H1 (cell line): ENCODE results near the gene FAM83F. TPM values are rescaled to one million over a fixed set of nuclear protein-coding genes. Genes with fewer than 3 reads are reported as not detected.

Experiments
- CTCF ChIA-PET: fragments of 300-600 bp; sonication (Branson Sonifier 250); formaldehyde crosslinking; loops from one replicate; lab custom pipeline; 2021; ENCODE audit not compliant: partially characterized antibody; lab: Charles Lee
- POLR2A ChIA-PET: fragments of 300-600 bp; sonication (Branson Sonifier 250); formaldehyde crosslinking; loops from one replicate; lab custom pipeline; 2021; ENCODE audit warnings: inconsistent platforms; ENCODE audit not compliant: partially characterized antibody; lab: Charles Lee
- DNase-seq, 2 experiments: peaks; one replicate each; pipeline versions ENCODE4 v3.0.0 to v3.0.0-alpha.2; 2010 to 2022; ENCODE audit warnings: low spot score in 2 of 2, low read depth in 1 of 2, mixed read lengths in 1 of 2
- FAIRE-seq: peaks from 2 replicates; lab custom pipeline; 2011; peaks lifted over from hg19 to GRCh38; lab: Jason Lieb, UNC
- H2AFZ ChIP-seq: 2 replicates; pipeline ENCODE4 v1.8.1; 2012; ENCODE audit warnings: low read length, inconsistent platforms
- H2AK5ac ChIP-seq: 2 replicates; pipeline ENCODE4 v1.6.1; 2013; ENCODE audit warnings: low read depth, low read length
- H2BK120ac ChIP-seq: replicated peaks from 2 replicates; pipeline ENCODE3; 2013; ENCODE audit warnings: low read depth, low read length, inconsistent platforms
- H2BK12ac ChIP-seq: 2 replicates; pipeline ENCODE4 v1.6.1; 2013; ENCODE audit warnings: low read depth, low read length
- H2BK15ac ChIP-seq: 2 replicates; pipeline ENCODE4 v1.6.1; 2013; ENCODE audit warnings: low read length
- H2BK20ac ChIP-seq: 2 replicates; pipeline ENCODE4 v1.6.1; 2013; ENCODE audit warnings: low read length
- H2BK5ac ChIP-seq: 2 replicates; pipeline ENCODE4 v1.6.1; 2013; ENCODE audit warnings: low read depth, low read length
- H3K14ac ChIP-seq: 2 replicates; pipeline ENCODE4 v1.6.1; 2013; ENCODE audit warnings: inconsistent platforms; ENCODE audit not compliant: insufficient read length
- H3K18ac ChIP-seq: 2 replicates; pipeline ENCODE4 v1.6.1; 2013; ENCODE audit warnings: low read length; ENCODE audit errors: extremely low read depth
- H3K23ac ChIP-seq: 2 replicates; pipeline ENCODE4 v1.6.1; 2013; ENCODE audit warnings: inconsistent platforms; ENCODE audit not compliant: insufficient read length
- H3K23me2 ChIP-seq: 2 replicates; pipeline ENCODE4 v1.6.1; 2013; ENCODE audit warnings: low read depth, low read length
- H3K27ac ChIP-seq: 2 replicates; pipeline ENCODE4 v1.6.1; 2011; ENCODE audit warnings: low read depth, low read length, inconsistent platforms
- H3K27me3 ChIP-seq, 4 experiments: replicated peaks in 1 of 4; 1 replicate in 1 of 4; 2 replicates in 3 of 4; pipeline versions ENCODE4 v1.6.1 to v1.8.1; 2011 to 2013; ENCODE audit warnings: low read length in 3 of 4, mild to moderate bottlenecking in 3 of 4, inconsistent platforms in 2 of 4, mixed read lengths in 2 of 4, moderate library complexity in 1 of 4; ENCODE audit not compliant: control insufficient read depth in 3 of 4, insufficient read depth in 3 of 4; ENCODE audit errors: extremely low read depth in 1 of 4
- H3K36me3 ChIP-seq, 4 experiments: 2 replicates each; pipeline versions ENCODE4 v1.6.1 to v1.8.1; 2011 to 2013; ENCODE audit warnings: mild to moderate bottlenecking in 4 of 4, low read length in 3 of 4, moderate library complexity in 2 of 4, control low read depth in 1 of 4, inconsistent platforms in 1 of 4; ENCODE audit not compliant: insufficient read depth in 4 of 4, control insufficient read depth in 2 of 4
- H3K4ac ChIP-seq: replicated peaks from 2 replicates; pipeline ENCODE3; 2013; ENCODE audit warnings: low read length, low read depth, mixed read lengths, inconsistent platforms; ENCODE audit not compliant: insufficient read length
- H3K4me1 ChIP-seq, 4 experiments: replicated peaks in 1 of 4; 1 replicate in 1 of 4; 2 replicates in 3 of 4; pipeline versions ENCODE4 v1.6.1 to v1.8.1; 2011 to 2013; ENCODE audit warnings: low read length in 3 of 4, inconsistent platforms in 2 of 4, mixed read lengths in 1 of 4; ENCODE audit not compliant: insufficient read depth in 4 of 4, control insufficient read depth in 3 of 4
- H3K4me2 ChIP-seq, 2 experiments: 2 replicates each; pipeline versions ENCODE4 v1.6.1 to v1.8.1; 2011 to 2013; ENCODE audit warnings: low read depth in 2 of 2, low read length in 2 of 2, control low read depth in 1 of 2, inconsistent platforms in 1 of 2, mild to moderate bottlenecking in 1 of 2; ENCODE audit not compliant: insufficient read depth in 1 of 2
- H3K4me3 ChIP-seq, 4 experiments: fragments of 200-600, 300-600 bp in 1 of 4; sonication (generic), shearing (Covaris generic), sonication (Bioruptor Twin) in 1 of 4; 2 replicates each; pipeline versions ENCODE4 v1.5.1 to v1.8.1; 2011 to 2016; ENCODE audit warnings: low read length in 4 of 4, low read depth in 3 of 4, control low read depth in 2 of 4, inconsistent platforms in 2 of 4, mild to moderate bottlenecking in 2 of 4, mixed read lengths in 1 of 4, moderate library complexity in 1 of 4; ENCODE audit not compliant: insufficient read depth in 2 of 4; ENCODE audit errors: extremely low read depth in 1 of 4
- H3K56ac ChIP-seq: replicated peaks from 2 replicates; pipeline ENCODE3; 2013; ENCODE audit warnings: low read depth, mild to moderate bottlenecking, mixed read lengths, low read length, inconsistent platforms; ENCODE audit not compliant: insufficient read length
- H3K79me1 ChIP-seq: 2 replicates; pipeline ENCODE4 v1.6.1; 2013; ENCODE audit warnings: low read depth, low read length, control low read depth
- H3K79me2 ChIP-seq, 2 experiments: 2 replicates each; pipeline versions ENCODE4 v1.6.1 to v1.8.1; 2012 to 2013; ENCODE audit warnings: low read length in 2 of 2, mild to moderate bottlenecking in 2 of 2, inconsistent platforms in 1 of 2; ENCODE audit not compliant: insufficient read depth in 2 of 2, control insufficient read depth in 1 of 2
- H3K9ac ChIP-seq, 4 experiments: replicated peaks in 1 of 4; 1 replicate in 1 of 4; 2 replicates in 3 of 4; pipeline versions ENCODE4 v1.6.1 to v1.8.1; 2011 to 2013; ENCODE audit warnings: low read depth in 3 of 4, low read length in 3 of 4, control low read depth in 2 of 4, mild to moderate bottlenecking in 2 of 4, moderate library complexity in 2 of 4, inconsistent platforms in 1 of 4; ENCODE audit errors: extremely low read depth in 1 of 4
- H3K9me3 ChIP-seq, 2 experiments: 2 replicates each; pipeline versions ENCODE4 v1.6.1 to v1.8.1; 2012 to 2013; ENCODE audit warnings: mild to moderate bottlenecking in 2 of 2, moderate library complexity in 2 of 2, control low read depth in 1 of 2, inconsistent platforms in 1 of 2, low read depth in 1 of 2, low read length in 1 of 2, mixed read lengths in 1 of 2; ENCODE audit not compliant: insufficient read depth in 2 of 2
- H4K20me1 ChIP-seq, 2 experiments: replicated peaks in 1 of 2; 2 replicates each; pipeline versions ENCODE3 to v1.8.1; 2011 to 2013; ENCODE audit warnings: inconsistent platforms in 2 of 2, low read length in 2 of 2, mild to moderate bottlenecking in 1 of 2; ENCODE audit not compliant: insufficient read depth in 2 of 2, control insufficient read depth in 1 of 2
- H4K5ac ChIP-seq: 2 replicates; pipeline ENCODE4 v1.6.1; 2013; ENCODE audit warnings: low read length, low read depth, mixed read lengths, inconsistent platforms; ENCODE audit not compliant: insufficient read length
- H4K8ac ChIP-seq: 2 replicates; pipeline ENCODE4 v1.8.0; 2013; ENCODE audit warnings: mild to moderate bottlenecking, moderate library complexity, low read length, inconsistent platforms; ENCODE audit not compliant: insufficient read depth; ENCODE audit errors: extremely low read depth
- H4K91ac ChIP-seq: replicated peaks from 2 replicates; pipeline ENCODE3; 2013; ENCODE audit warnings: low read length, mixed read lengths, inconsistent platforms; ENCODE audit not compliant: insufficient read length
- CBX5 ChIP-seq: fragments of 300-800, 300-1000 bp; sonication (generic); IDR thresholded peaks from 2 replicates; pipeline ENCODE4 v1.7.1; 2016; ENCODE audit warnings: antibody characterized with exemption, low read length, low read depth
- CBX8 ChIP-seq: fragments of 300-800, 300-1000 bp; sonication (generic); IDR thresholded peaks from 2 replicates; pipeline ENCODE4 v1.7.1; 2016; ENCODE audit warnings: low read depth, low read length, borderline replicate concordance
- CEBPB ChIP-seq: IDR thresholded peaks from 2 replicates; pipeline ENCODE4 v1.6.1; 2012; ENCODE audit warnings: low read depth, low read length
- CHD2 ChIP-seq: IDR thresholded peaks from 2 replicates; pipeline ENCODE4 v1.6.1; 2012; ENCODE audit warnings: low read length, improper control_type of control experiment
- JUND ChIP-seq: IDR thresholded peaks from 2 replicates; pipeline ENCODE4 v1.6.1; 2011; ENCODE audit warnings: mild to moderate bottlenecking, improper control_type of control experiment, low read length
- KDM5A ChIP-seq: fragments of 200-600 bp; IDR thresholded peaks from 2 replicates; pipeline ENCODE4 v1.7.1; 2012; ENCODE audit warnings: mild to moderate bottlenecking, low read length, inconsistent platforms, mixed read lengths
- MAFK ChIP-seq: IDR thresholded peaks from 2 replicates; pipeline ENCODE4 v1.6.1; 2012; ENCODE audit warnings: low read depth, mild to moderate bottlenecking, improper control_type of control experiment, low read length
- POU5F1 ChIP-seq: IDR thresholded peaks from 2 replicates; pipeline ENCODE4 v1.6.1; 2011; ENCODE audit warnings: low read depth, mild to moderate bottlenecking, low read length, moderate library complexity
- RAD21 ChIP-seq, 2 experiments: IDR thresholded peaks in 1 of 2; conservative IDR thresholded peaks in 1 of 2; 2 replicates each; pipeline ENCODE4 v1.6.1; 2011; ENCODE audit warnings: low read depth in 2 of 2, low read length in 2 of 2, improper control_type of control experiment in 1 of 2, inconsistent platforms in 1 of 2, mild to moderate bottlenecking in 1 of 2, moderate library complexity in 1 of 2
- SIRT6 ChIP-seq: IDR thresholded peaks from one replicate; pipeline ENCODE4 v1.7.1; 2012; ENCODE audit warnings: low read length, inconsistent platforms
- SIX5 ChIP-seq: IDR thresholded peaks from 2 replicates; pipeline ENCODE4 v1.6.1; 2011; ENCODE audit warnings: mild to moderate bottlenecking, low read depth, low read length
- SP1 ChIP-seq: IDR thresholded peaks from 2 replicates; pipeline ENCODE4 v1.6.1; 2011; ENCODE audit warnings: low read depth, low read length
- SP2 ChIP-seq: IDR thresholded peaks from 2 replicates; pipeline ENCODE4 v1.6.1; 2012; ENCODE audit warnings: mild to moderate bottlenecking, low read length, inconsistent platforms
- SP4 ChIP-seq: IDR thresholded peaks from 2 replicates; pipeline ENCODE4 v1.6.1; 2012; ENCODE audit warnings: low read length, inconsistent platforms
- WGBS, 2 experiments: shearing (Covaris generic) in 1 of 2; methylation state at CpG; one replicate each; pipeline versions ENCODE4 v1.1.6 to v1.1.7; 2013 to 2015; ENCODE audit warnings: low lambda C conversion rate in 2 of 2, mixed read lengths in 2 of 2, inconsistent platforms in 1 of 2, low coverage in 1 of 2, missing lambda C conversion rate in 1 of 2; ENCODE audit not compliant: insufficient replicate concordance in 2 of 2, insufficient coverage in 1 of 2, insufficient read length in 1 of 2; ENCODE audit errors: extremely low coverage in 1 of 2, missing lambda C conversion rate in 1 of 2; 5-methylcytosine and 5-hydroxymethylcytosine counted together
- polyA plus RNA-seq, 7 experiments: library from polyadenylated mRNA; depleted of rRNA in 3 of 7; stranded (reverse) in 5 of 7; unstranded in 2 of 7; fragments of >200 nt in 5 of 7; fragments of 200-250 nt in 2 of 7; gene quantifications; 1 replicate in 5 of 7; 2 replicates in 1 of 7; 4 replicates in 1 of 7; pipeline versions ENCODE4 v1.2.1 to v1.2.3, GENCODE V29; 2011 to 2013; ENCODE audit warnings: missing spikeins in 2 of 7, mixed read lengths in 2 of 7
- total RNA-seq: library from RNA; stranded (reverse); fragmentation: NEBNext Ultra II Directional; extraction: Animal tissue kit (Norgen Biotek cat#: 25700); gene quantifications from 2 replicates; pipeline ENCODE4 v1.2.1, GENCODE V29; 2021
- TF ChIP-seq, protein P1 (sequence below): IDR thresholded peaks from 2 replicates; pipeline ENCODE4 v1.6.1; 2011; ENCODE audit warnings: low read length, improper control_type of control experiment

The FAM83F gene
- total and polyA plus RNA-seq, 2 of the 8 experiments (the other 6 are each of a cell fraction or from before 2014, with no cell fraction given) = 8.6 to 18.9 TPM

DNA sequence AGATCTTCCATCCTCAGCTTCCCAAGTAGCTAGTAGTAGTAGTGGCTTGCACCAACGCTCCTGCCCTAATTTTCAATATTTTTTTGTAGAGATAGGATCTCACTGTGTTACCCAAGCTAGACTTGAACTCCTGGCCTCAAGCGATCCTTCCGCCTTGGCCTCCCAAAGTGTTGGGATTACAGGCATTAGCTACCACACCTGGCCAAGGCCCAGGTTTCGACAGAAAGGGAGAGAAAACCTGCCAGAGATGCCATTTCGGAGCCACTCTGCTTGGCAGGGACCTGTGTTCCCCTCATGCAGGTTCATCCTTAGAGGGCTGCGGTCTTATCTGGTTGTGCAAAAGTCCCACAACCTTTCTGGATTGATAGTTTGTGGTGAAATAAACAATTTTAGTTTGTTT, 41.4 kb downstream of the FAM83F start:
- peaks cover 0 to 3% (median 0%) of the 10 kb centered on the region in 4 experiments; a peak in 1 of 7 replicates for H3K4me1 ChIP-seq
- H3K4me2 ChIP-seq = no peak overlapping the region
- no peak overlapping the region for H4K8ac ChIP-seq
- H3K79me1 ChIP-seq = no peaks in the 10 kb centered on the region
- H2BK5ac ChIP-seq = no peak overlapping the region
- H3K27ac ChIP-seq = no peak overlapping the region
- no peaks in the 10 kb centered on the region for H3K9me3 ChIP-seq
- ChIA-PET CTCF (interaction anchor here (0.6 to 10.1 kb wide), 39 partner anchors 8 to 519 kb away, joined by 3 to 120 read pairs (median 4); no protein-coding TSS in a partner anchor), POLR2A (interaction anchor here (0.8 to 3.5 kb wide), 3 partner anchors 8 to 516 kb away, joined by 3 to 15 read pairs (median 4); no protein-coding TSS in a partner anchor)
- H3K23me2 ChIP-seq = no peaks in the 10 kb centered on the region
- H3K9ac ChIP-seq = no peak overlapping the region
- no peak overlapping the region for H3K4me3 ChIP-seq
- H3K18ac ChIP-seq = no peak overlapping the region
- H3K23ac ChIP-seq = no peak overlapping the region
- H4K91ac ChIP-seq = no peak overlapping the region
- FAIRE-seq (no peak), DNase-seq (no peak)
- no peak overlapping the region for H3K4ac ChIP-seq
- H3K14ac ChIP-seq = no peak overlapping the region
- no peaks in the 10 kb centered on the region for H4K20me1 ChIP-seq
- no peaks in the 10 kb centered on the region for H3K79me2 ChIP-seq
- H2BK15ac ChIP-seq = no peak overlapping the region
- H4K5ac ChIP-seq = no peak overlapping the region
- no peak overlapping the region for H2AK5ac ChIP-seq
- H3K27me3 ChIP-seq = peaks cover 0 to 4% (median 2%) of the 10 kb centered on the region in 4 experiments; a peak in 2 of 7 replicates
- no peak overlapping the region for H2BK12ac ChIP-seq
- H3K56ac ChIP-seq = no peak overlapping the region
- 87% methylated on average over 6 of the region's 6 CpGs; no CpG with 5 or more reads in 1 of the 2 experiments for WGBS, 2 experiments
- H2BK120ac ChIP-seq = no peak overlapping the region
- no peaks in the 10 kb centered on the region for H3K36me3 ChIP-seq
- no peak overlapping the region for H2BK20ac ChIP-seq
- H2AFZ ChIP-seq = no peak overlapping the region
- no peak for TF ChIP-seq JUND
- TF ChIP-seq SP4 = no peak
- TF ChIP-seq SIRT6 = no peak
- TF ChIP-seq KDM5A = no peak
- TF ChIP-seq MAFK = no peak
- no peak for TF ChIP-seq SIX5
- TF ChIP-seq CHD2 = no peak
- no peak for TF ChIP-seq CEBPB
- no peak for TF ChIP-seq SP1
- TF ChIP-seq, protein P1, sequence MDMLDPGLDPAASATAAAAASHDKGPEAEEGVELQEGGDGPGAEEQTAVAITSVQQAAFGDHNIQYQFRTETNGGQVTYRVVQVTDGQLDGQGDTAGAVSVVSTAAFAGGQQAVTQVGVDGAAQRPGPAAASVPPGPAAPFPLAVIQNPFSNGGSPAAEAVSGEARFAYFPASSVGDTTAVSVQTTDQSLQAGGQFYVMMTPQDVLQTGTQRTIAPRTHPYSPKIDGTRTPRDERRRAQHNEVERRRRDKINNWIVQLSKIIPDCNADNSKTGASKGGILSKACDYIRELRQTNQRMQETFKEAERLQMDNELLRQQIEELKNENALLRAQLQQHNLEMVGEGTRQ = no peak
- TF ChIP-seq RAD21 (IDR thresholded peaks at IDR 0.05 in 1 of 2, conservative IDR thresholded peaks at IDR 0.05 in 1 of 2; ENCODE audit: low read depth in 2 of 2, low read length in 2 of 2) = no peak
- TF ChIP-seq SP2 = no peak
- TF ChIP-seq CBX8 = no peak
- TF ChIP-seq POU5F1 = no peak
- no peak for TF ChIP-seq CBX5
